NT2/D1 (cell line): ENCODE results near the gene IGF2R.

Source experiments
- DNase-seq: peaks from one replicate; pipeline ENCODE4 v3.0.0-alpha.2; 2011; ENCODE audit warnings: low read depth, low spot score
- H3K27me3 ChIP-seq: 2 replicates; pipeline ENCODE4 v1.6.0; 2011; ENCODE audit warnings: mild to moderate bottlenecking; ENCODE audit not compliant: insufficient read length, insufficient read depth
- H3K36me3 ChIP-seq: 2 replicates; pipeline ENCODE4 v1.6.1; 2011; ENCODE audit warnings: mild to moderate bottlenecking, low read length, mixed read lengths; ENCODE audit not compliant: insufficient read depth, insufficient read length
- H3K4me1 ChIP-seq: 2 replicates; pipeline ENCODE4 v1.5.1; 2011; ENCODE audit not compliant: insufficient read depth, insufficient read length
- H3K4me3 ChIP-seq: 2 replicates; pipeline ENCODE4 v1.5.1; 2011; ENCODE audit warnings: low read depth; ENCODE audit not compliant: insufficient read length
- H3K9ac ChIP-seq: 2 replicates; pipeline ENCODE4 v1.6.0; 2011; ENCODE audit warnings: low read depth; ENCODE audit not compliant: insufficient read length
- H3K9me3 ChIP-seq: 2 replicates; pipeline ENCODE4 v1.5.1; 2011; ENCODE audit warnings: mild to moderate bottlenecking, low read length; ENCODE audit not compliant: insufficient read depth
- SUZ12 ChIP-seq: IDR thresholded peaks from 2 replicates; pipeline ENCODE4 v1.6.1; 2011; ENCODE audit not compliant: insufficient read length, insufficient read depth; ENCODE audit errors: extremely low read depth
- YY1 ChIP-seq: IDR thresholded peaks from 2 replicates; pipeline ENCODE4 v1.6.1; 2011; ENCODE audit not compliant: insufficient read length, insufficient read depth
- ZNF274 ChIP-seq: IDR thresholded peaks from 2 replicates; pipeline ENCODE4 v1.6.1; 2011; ENCODE audit warnings: mild to moderate bottlenecking, low read depth, low read length

Gene IGF2R

GRCh38 chr6:159971341-159972178, 2.7 kb downstream of the IGF2R start:
- Histone ChIP-seq H3K4me1 (no peaks in the 10 kb centered on the region), H3K27me3 (no peaks in the 10 kb centered on the region), H3K4me3 (no peak overlapping the region), H3K9ac (no peak overlapping the region), H3K36me3 (no peaks in the 10 kb centered on the region), H3K9me3 (no peaks in the 10 kb centered on the region)
- TF ChIP-seq SUZ12 (no peak), YY1 (no peak), ZNF274 (no peak)
- DNase-seq: no peak

- Histone ChIP-seq H3K36me3 (no peaks in the 10 kb centered on the region), H3K9me3 (no peaks in the 10 kb centered on the region), H3K27me3 (no peaks in the 10 kb centered on the region), H3K4me3 (no peak overlapping the region), H3K9ac (peak overlapping the region; percentile 21), H3K4me1 (peaks cover 2% of the 10 kb centered on the region)
- DNase-seq: no peak
- no peak for TF ChIP-seq YY1
- no peak for TF ChIP-seq ZNF274
- TF ChIP-seq SUZ12: no peak
Measured at GRCh38 chr6:159972506-159973268, 3.8 kb downstream of the IGF2R start.

GRCh38 chr6:159973406-159973805, 4.5 kb downstream of the IGF2R start:
- no peak for DNase-seq
- no peaks in the 10 kb centered on the region for H3K9me3 ChIP-seq
- peaks cover 8% of the 10 kb centered on the region for H3K4me1 ChIP-seq
- H3K9ac ChIP-seq: no peak overlapping the region
- no peak overlapping the region for H3K4me3 ChIP-seq
- TF ChIP-seq SUZ12 (no peak), YY1 (no peak), ZNF274 (no peak)
- no peaks in the 10 kb centered on the region for H3K27me3 ChIP-seq
- H3K36me3 ChIP-seq: no peaks in the 10 kb centered on the region

- Histone ChIP-seq H3K4me1 (peaks cover 11% of the 10 kb centered on the region), H3K4me3 (no peak overlapping the region), H3K36me3 (no peaks in the 10 kb centered on the region), H3K9ac (no peak overlapping the region), H3K27me3 (no peaks in the 10 kb centered on the region), H3K9me3 (no peaks in the 10 kb centered on the region)
- no peak for DNase-seq
- TF ChIP-seq ZNF274 (no peak), YY1 (no peak), SUZ12 (no peak)
Measured at GRCh38 chr6:159973951-159974350, 5.1 kb downstream of the IGF2R start.

- TF ChIP-seq ZNF274 (no peak), SUZ12 (no peak), YY1 (no peak)
- Histone ChIP-seq H3K4me3 (no peak overlapping the region), H3K36me3 (no peaks in the 10 kb centered on the region), H3K4me1 (peaks cover 11% of the 10 kb centered on the region), H3K9me3 (no peaks in the 10 kb centered on the region), H3K27me3 (no peaks in the 10 kb centered on the region), H3K9ac (no peak overlapping the region)
- DNase-seq: no peak
Measured at GRCh38 chr6:159974932-159975331, 6.0 kb downstream of the IGF2R start.

- H3K36me3 ChIP-seq: no peaks in the 10 kb centered on the region
- H3K9ac ChIP-seq: no peak overlapping the region
- no peak for TF ChIP-seq ZNF274
- TF ChIP-seq SUZ12: no peak
- no peak for TF ChIP-seq YY1
- H3K4me3 ChIP-seq: no peak overlapping the region
- peaks cover 15% of the 10 kb centered on the region for H3K4me1 ChIP-seq
- H3K9me3 ChIP-seq: no peaks in the 10 kb centered on the region
- no peaks in the 10 kb centered on the region for H3K27me3 ChIP-seq
- DNase-seq: no peak
Measured at GRCh38 chr6:159976686-159977254, 7.9 kb downstream of the IGF2R start.

GRCh38 chr6:159977255-159977903, 8.5 kb downstream of the IGF2R start:
- peaks cover 15% of the 10 kb centered on the region for H3K4me1 ChIP-seq
- H3K27me3 ChIP-seq: no peaks in the 10 kb centered on the region
- no peak for TF ChIP-seq SUZ12
- no peak for TF ChIP-seq YY1
- no peak for TF ChIP-seq ZNF274
- DNase-seq: no peak
- H3K36me3 ChIP-seq: no peaks in the 10 kb centered on the region
- H3K9me3 ChIP-seq: no peaks in the 10 kb centered on the region
- H3K4me3 ChIP-seq: no peak overlapping the region
- H3K9ac ChIP-seq: no peak overlapping the region
